Measurements from ENCODE around the gene TMEM9. TPM values are rescaled to one million over a fixed set of nuclear protein-coding genes. Genes with fewer than 3 reads are reported as not detected.
A peak's percentile ranks its signal among the peaks of the same experiment; 100 is the strongest.

The TMEM9 gene
- total and polyA plus RNA-seq, 9 of the 15 experiments (the other 6 are each of a cell fraction or from before 2014, with no cell fraction given) = 30.4 to 107 (median 67.6) TPM

GRCh38 chr1:201154389-201155165 lies at the start of gene TMEM9 (continued):
- TF ChIP-seq NR1H2 (CRISPR knock-in tag; IDR thresholded peaks at IDR 0.05) (no peak), CREB1 (IDR thresholded peaks at IDR 0.05) (peak; percentile 49; the same call in 1 of the 2 replicates), CREB1 (CRISPR knock-in tag; IDR thresholded peaks at IDR 0.05) (no peak; the same call in 1 of the 2 replicates), TFAP4 (CRISPR knock-in tag; IDR thresholded peaks at IDR 0.05; ENCODE audit: borderline replicate concordance) (peak; percentile 50; the same call in 1 of the 2 replicates), SMAD4 (CRISPR knock-in tag; conservative IDR thresholded peaks at IDR 0.05) (peak; percentile 46; the same call in 1 of the 2 replicates), NR4A1 (CRISPR knock-in tag; IDR thresholded peaks at IDR 0.05) (peak; percentile 61; the same call in 1 of the 2 replicates), NR4A1 (tag; IDR thresholded peaks at IDR 0.05) (peak; percentile 96), PHB (CRISPR knock-in tag; IDR thresholded peaks at IDR 0.05) (no peak), PTRF (tag; IDR thresholded peaks at IDR 0.05) (peak; percentile 63; the same call in 1 of the 2 replicates), HDGF (IDR thresholded peaks at IDR 0.05) (0 out of 2 replicates have a peak, but pooled peaks have one; percentile 43), SRF (CRISPR knock-in tag; IDR thresholded peaks at IDR 0.05) (peak in 1 of 2 experiments; percentile 80; a peak in 2 of 4 replicates), RB1 (IDR thresholded peaks at IDR 0.05; ENCODE audit: low read depth) (peak; percentile 80), ZNF197 (CRISPR knock-in tag; IDR thresholded peaks at IDR 0.05; ENCODE audit: low read depth) (peak; percentile 58; the same call in 1 of the 2 replicates), SOX6 (IDR thresholded peaks at IDR 0.05) (peak; percentile 43), CBFB (CRISPR knock-in tag; IDR thresholded peaks at IDR 0.05) (peak; percentile 56; the same call in 1 of the 2 replicates), PKNOX1 (IDR thresholded peaks at IDR 0.05) (peak; percentile 99), POLR2H (tag; IDR thresholded peaks at IDR 0.05; ENCODE audit: low read depth) (peak; percentile 72; the same call in 1 of the 2 replicates), POU5F1 (IDR thresholded peaks at IDR 0.05; ENCODE audit: borderline replicate concordance, low read depth, low read length, partially characterized antibody) (no peak), CSDE1 (IDR thresholded peaks at IDR 0.05) (peak in 1 of 2 experiments; percentile 99; a peak in 2 of 4 replicates), NCOA4 (IDR thresholded peaks at IDR 0.05; ENCODE audit: partially characterized antibody) (no peak), KLF16 (IDR thresholded peaks at IDR 0.05) (peak; percentile 85), NKRF (IDR thresholded peaks at IDR 0.05; ENCODE audit: borderline replicate concordance) (no peak), ZBTB2 (IDR thresholded peaks at IDR 0.05) (peak; percentile 51; the same call in 1 of the 2 replicates), ZNF316 (IDR thresholded peaks at IDR 0.05) (no peak)

All from K562 (cell line).